ENCODE data around the gene EIF4G3.
"Not testable (repeated sequence)": the region's sequence is repeated elsewhere in the genome, so short reads cannot be mapped to it uniquely, and the experiment has no call there.

EIF4G3 gene

GRCh38 chr1:20882837-20883236, 293.9 kb downstream of the EIF4G3 start:
- no peak for DNase-seq (ENCODE audit: low read depth in 2 of 2)

DNA sequence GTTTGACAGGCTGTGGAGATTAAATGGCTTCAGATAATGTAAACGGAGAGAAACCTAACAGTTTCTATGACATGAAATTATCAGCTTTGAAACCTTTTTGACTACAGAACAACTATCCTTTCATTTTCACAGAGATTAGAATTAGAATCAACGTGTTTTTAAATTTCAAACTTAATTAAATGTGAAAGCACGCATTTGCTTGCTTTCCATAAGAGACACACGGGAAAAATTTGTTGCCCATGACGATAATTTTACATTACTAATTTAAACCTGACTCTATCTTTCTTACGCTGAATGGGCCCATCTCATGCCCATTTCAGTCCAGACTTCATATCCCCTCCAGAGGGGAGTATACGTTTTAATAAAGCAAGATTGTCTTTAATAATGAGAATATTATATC, 297.9 kb downstream of the EIF4G3 start:
- no peak for DNase-seq (ENCODE audit: low read depth in 2 of 2)

DNA sequence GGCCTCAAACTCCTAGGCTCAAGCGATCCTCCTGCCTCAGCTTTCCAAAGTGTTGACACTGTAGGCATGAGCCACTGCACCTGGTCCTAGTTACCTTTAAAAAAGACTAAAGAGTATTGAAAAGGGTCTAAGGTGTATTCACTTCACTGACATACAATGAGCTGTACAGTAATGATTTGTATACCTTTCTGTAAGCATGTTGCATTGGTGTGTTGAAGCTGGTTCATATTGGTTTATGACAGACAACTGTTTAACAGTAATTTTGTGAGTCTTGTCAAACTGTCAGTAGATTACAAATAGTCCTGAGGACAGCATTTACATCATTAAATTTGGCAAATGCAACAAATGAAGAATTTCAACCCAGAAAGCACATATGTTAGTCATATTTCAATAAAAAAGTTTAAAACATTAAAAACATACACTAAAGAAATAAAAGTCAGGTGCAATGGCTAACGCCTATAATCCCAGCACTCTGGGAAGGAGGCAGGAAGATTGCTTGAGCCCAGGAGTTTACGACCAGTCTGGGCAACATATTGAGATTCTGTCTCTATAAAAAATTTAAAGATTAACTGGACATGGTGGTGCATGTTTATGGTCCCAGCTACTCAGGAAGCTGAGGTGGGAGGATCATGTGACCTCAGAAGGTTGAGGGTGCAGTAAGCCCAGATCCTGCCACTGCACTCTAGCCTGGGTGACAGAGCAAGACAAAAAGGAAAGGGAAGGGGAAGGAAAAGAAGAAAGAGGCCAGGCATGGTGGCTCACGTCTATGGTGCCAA, 301.3 kb downstream of the EIF4G3 start:
- no peak for DNase-seq (ENCODE audit: low read depth in 2 of 2)

DNA sequence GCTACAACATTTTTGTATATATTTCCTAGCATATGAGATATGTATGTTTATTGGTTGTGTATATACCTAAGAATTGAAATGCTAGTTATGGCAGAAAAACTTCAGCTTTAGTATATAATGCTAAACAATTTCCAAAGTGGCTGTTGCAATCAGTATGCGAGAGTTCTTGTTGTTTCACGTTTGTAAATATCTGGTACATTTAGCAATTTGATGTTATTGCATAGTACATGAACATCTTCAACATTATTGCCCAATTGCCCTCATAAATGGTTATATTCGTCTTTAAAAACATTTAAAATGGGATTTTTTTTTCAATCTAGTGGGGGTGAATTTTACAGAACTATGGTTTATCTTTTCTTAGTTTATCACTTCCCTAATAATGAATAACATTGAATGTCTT, 303.4 kb downstream of the EIF4G3 start:
- no peak for DNase-seq (ENCODE audit: low read depth in 2 of 2)

- DNase-seq (ENCODE audit: low read depth in 2 of 2) = no peak
Measured at GRCh38 chr1:20871419-20871818, 305.3 kb downstream of the EIF4G3 start.

DNA sequence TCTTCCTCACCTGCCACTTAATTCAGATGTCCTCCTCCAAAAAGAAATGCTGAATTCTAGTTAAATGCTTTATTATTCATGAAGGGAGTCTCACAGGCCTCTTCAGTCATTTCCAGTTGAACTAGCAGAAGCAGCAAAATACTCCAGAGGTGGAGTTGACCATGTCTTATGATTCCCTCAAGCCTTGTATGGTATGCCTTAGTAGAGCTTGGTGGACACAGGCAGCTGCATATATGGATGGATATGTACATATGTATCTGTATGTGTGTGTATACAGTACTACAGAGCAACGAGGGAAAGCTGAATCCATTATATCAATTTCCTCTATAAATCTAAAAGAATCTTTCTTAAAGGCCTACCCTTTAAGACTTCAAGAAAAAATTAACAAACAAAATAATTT, 306.0 kb downstream of the EIF4G3 start:
- no peak for DNase-seq (ENCODE audit: low read depth in 2 of 2)

GRCh38 chr1:20868263-20868662, 308.4 kb downstream of the EIF4G3 start:
- no peak for DNase-seq (ENCODE audit: low read depth in 2 of 2)

DNA sequence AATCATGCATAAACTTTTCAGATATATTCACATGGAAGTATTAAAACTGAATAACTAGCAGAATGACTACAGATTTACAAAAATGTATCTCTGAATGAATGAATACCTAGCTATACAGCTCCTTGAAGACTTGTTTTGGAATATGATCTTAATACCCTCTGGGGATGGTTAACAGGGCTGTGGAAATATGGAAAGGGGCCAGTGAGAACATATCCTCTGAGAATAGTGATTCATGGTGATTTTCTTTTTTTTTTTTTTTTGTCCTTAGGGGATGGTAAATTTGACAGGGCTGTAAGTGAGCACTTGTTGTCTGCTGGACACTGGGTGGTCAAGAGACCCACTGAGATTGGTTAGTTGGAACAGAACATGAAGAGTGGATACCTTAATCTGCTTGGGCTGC, 308.9 kb downstream of the EIF4G3 start:
- DNase-seq (ENCODE audit: low read depth in 2 of 2) = no peak

GRCh38 chr1:20867062-20867461, 309.6 kb downstream of the EIF4G3 start:
- DNase-seq (ENCODE audit: low read depth in 2 of 2) = no peak

GRCh38 chr1:20865001-20865400, 311.7 kb downstream of the EIF4G3 start:
- DNase-seq (ENCODE audit: low read depth in 2 of 2) = no peak

DNA sequence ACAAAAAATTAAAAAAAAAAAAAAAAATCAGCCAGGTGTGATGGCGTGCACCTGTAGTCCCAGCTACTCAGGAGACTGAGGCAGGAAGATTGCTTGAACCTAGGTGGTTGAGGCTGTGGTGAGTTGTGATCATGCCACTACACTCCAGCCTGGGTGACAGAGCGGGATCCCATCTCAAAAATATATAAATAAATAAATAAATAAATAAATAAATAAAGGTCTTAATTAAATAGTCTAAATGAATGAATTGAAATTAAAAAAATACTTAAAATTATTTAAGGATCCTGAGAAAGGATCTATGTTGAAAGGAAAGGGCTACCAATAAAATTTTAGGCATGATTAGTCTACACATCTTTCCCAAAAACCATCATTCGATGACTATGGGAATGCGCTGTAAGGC, 322.2 kb downstream of the EIF4G3 start:
- DNase-seq (ENCODE audit: low read depth in 2 of 2) = no peak

DNA sequence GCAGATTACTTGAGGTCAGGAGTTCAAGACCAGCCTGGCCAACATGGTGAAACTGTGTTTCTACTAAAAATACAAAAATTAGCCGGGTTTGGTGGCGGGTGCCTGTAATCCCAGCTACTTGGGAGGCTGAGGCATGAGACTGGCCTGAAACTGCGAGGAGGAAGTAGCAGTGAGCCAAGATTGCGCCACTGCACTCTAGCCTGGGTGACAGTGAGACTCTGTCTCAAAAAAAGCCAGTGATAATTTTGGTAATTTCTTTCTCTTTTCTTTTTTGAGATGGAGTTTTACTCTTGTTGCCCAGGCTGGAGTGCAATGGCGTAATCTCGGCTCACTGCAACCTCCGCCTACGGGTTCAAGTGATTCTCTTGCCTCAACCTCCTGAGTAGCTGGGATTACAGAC, 324.9 kb downstream of the EIF4G3 start:
- not testable (repeated sequence) for DNase-seq (ENCODE audit: low read depth in 2 of 2)

DNA sequence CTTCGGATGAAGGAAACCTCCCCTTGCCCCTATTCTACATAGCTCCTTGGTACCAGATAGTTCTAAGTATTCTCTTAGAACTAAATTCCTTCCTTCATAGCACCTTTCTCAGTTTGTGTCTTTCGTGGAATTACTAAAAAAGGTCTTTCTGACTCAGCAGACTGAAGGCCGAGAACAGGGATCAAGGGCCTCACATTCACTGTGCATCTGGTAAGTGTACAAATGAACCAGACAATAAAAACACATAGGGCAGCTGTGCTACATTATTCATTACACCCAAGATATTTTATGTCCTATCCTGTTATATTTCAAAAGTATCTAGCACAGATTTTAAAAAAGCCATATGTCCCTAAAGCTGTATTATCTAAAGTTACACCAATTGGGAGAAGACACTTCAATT, 326.7 kb downstream of the EIF4G3 start:
- no peak for DNase-seq (ENCODE audit: low read depth in 2 of 2)

DNA sequence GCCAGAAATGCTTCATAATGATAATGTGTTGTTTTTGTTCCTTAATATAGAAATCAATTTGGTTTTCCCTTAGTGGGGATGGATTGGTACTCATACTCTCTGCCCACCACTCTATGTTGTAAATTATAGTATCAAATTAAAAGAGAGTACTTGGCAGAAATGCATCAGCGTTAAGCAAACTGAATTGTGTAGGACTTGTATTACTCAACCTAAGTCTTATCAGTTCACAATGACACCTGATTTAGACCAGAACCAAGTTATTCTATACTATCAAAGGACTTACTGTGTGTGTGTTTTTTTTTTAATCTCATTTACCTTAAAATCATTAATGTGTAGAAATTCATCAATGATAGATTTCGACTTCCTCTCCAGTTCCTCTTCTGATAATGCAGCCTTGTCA, 327.6 kb downstream of the EIF4G3 start:
- no peak for DNase-seq (ENCODE audit: low read depth in 2 of 2)

GRCh38 chr1:20848162-20848561, 328.5 kb downstream of the EIF4G3 start:
- DNase-seq (ENCODE audit: low read depth in 2 of 2) = no peak

- no peak for DNase-seq (ENCODE audit: low read depth in 2 of 2)
Measured at GRCh38 chr1:20847611-20848080, 329.1 kb downstream of the EIF4G3 start.

DNA sequence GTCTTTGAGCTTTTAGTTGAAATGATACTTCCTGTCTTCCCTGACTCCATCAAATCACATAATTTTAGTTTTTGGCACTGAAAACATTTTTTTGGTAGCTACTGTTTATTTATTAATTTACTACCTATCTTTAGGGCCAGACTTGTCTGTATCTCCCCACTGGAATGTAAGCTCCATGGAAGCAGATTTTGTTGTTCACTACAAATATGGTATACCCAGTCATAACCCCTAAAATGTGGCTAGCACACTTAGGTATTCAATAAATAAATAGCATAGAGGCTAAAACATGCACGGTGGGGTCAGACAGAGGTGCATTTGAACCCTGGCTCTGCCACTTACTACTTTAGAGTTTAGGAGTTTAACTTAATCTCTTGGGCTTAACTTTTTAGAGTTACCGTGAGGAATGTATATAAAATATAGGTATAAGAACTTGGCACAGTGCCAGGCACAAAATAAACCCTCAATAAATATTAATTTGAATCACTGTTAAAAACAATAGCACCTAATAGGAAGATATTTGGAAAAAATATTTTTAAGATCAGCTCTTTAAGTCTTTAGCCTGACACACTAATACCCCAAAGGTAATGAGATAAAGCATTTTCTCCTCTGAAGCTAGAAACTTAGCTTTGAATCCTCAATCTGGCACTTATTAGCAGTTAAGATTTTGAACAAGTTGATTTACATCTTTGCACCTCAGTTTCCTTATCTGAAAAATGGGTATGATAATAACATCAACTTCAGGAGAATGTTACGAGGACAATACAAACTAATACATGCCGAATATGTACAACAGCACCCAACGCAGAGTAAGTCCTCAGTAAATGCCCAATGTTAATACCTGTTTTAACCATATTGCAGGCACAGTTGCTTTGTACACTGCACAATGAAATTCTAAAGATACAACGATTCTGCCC, 330.0 kb downstream of the EIF4G3 start:
- DNase-seq (ENCODE audit: low read depth in 2 of 2) = no peak

GRCh38 chr1:20840731-20841130, 336.0 kb downstream of the EIF4G3 start:
- DNase-seq (ENCODE audit: low read depth in 2 of 2) = no peak

DNA sequence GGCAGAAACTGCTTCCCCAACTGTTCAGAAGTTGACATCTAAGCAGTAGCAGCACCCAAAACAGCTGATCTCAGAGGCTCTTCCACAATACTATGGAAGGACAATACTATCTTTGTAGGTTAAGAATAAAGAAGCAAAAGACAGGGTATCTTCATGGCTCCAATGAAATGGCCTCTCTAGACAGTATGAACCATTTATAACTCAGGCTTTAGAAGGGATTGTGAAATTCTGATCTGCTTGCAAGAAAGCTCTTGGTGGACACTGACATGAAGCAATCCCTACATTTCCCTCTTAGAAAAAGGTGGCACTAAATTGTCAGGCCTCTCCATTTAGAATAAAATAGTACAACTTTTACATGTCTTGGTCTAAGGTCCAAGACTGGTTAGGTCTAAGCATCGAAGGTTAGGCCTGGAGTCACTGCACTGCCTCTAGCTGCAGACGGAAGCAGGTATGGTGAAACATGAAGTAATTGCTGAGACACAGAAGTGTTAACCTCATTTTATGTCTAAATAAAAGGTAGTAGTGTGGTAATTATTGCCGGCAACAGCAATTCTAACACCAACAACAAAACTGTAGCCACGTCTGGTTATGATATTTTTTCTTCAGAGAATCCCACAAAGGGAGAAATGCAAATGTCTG, 339.0 kb downstream of the EIF4G3 start:
- no peak for DNase-seq (ENCODE audit: low read depth in 2 of 2)

DNA sequence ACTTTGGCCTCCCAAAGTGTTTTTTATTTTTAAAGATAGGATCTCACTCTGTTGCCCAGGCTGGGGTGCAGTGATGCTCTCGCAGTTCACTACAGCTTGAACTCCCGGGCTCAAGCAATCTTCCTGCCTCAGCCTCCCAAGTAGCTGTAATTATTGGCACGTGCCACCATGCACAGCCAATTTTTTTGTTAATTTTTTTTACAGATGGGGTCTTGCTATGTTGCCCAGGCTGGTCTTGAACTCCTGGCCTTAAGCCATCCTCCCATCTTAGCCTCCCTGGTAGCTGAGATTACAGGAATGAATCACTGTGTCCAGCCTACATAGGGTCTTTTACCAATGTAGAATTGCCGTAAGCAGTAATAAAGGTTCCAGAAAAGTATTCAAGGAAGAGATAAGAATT, 340.5 kb downstream of the EIF4G3 start:
- no peak for DNase-seq (ENCODE audit: low read depth in 2 of 2)

DNA sequence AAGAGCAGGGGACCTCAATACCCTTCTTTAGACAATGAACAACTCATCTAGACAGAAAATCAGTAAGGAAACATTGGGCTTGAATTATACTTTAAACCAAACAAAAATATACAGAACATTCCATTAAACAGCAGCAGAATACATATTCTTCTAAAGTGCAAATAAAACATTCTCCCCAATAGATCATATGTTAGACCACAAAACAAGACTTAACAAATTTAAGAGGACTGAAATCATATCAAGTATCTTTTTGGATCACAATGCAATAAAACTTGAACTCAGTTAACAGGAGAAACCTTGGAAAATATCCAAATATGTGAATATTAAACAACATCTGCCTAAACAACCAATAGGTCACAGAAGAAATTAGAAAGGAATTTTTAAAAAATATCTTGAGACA, 341.9 kb downstream of the EIF4G3 start:
- no peak for DNase-seq (ENCODE audit: low read depth in 2 of 2)

DNA sequence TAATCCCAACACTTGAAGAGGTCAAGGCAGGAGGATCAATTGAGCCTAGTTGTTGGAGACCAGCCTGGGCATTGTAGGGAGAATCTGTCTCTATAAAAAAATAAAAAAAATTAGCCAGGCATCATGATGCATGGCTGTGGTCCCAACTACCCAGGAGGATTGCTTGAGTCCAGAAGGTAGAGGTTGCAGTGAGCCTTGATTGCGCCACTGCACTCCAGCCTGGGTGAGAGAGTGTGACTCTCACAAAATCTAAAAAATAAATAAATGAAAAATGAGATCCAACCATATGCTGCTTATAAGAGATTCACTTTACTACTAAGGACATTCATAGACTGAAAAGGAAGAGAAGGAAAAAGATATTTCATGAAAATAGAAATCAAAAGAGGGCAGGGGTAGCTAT, 342.5 kb downstream of the EIF4G3 start:
- DNase-seq (ENCODE audit: low read depth in 2 of 2) = no peak
